GM12878 (cell line): ENCODE data around the gene ITPKB. TPM values are rescaled to one million over a fixed set of nuclear protein-coding genes. Genes with fewer than 3 reads are reported as not detected.

ENCODE experiments used
- ATF3 ChIP-seq: IDR thresholded peaks from 2 replicates; pipeline ENCODE4 v1.6.1; 2011; ENCODE audit warnings: low read depth, mild to moderate bottlenecking, low read length, moderate library complexity, borderline replicate concordance; ENCODE audit errors: extremely low read depth
- BCL3 ChIP-seq: IDR thresholded peaks from 2 replicates; pipeline ENCODE4 v1.6.1; 2011; ENCODE audit warnings: borderline replicate concordance, low read depth, mild to moderate bottlenecking, moderate library complexity, low read length; ENCODE audit not compliant: insufficient read depth, poor library complexity, severe bottlenecking
- E4F1 ChIP-seq: fragments of 450-650 bp; IDR thresholded peaks from 2 replicates; pipeline ENCODE4 v1.6.1; 2018; ENCODE audit warnings: borderline replicate concordance, mild to moderate bottlenecking; ENCODE audit not compliant: partially characterized antibody
- FOXM1 ChIP-seq: IDR thresholded peaks from 2 replicates; pipeline ENCODE4 v1.6.1; 2012; ENCODE audit warnings: low read depth, mild to moderate bottlenecking, inconsistent platforms, low read length, moderate library complexity
- GABPA ChIP-seq: IDR thresholded peaks from 2 replicates; pipeline ENCODE4 v1.6.1; 2014; ENCODE audit warnings: antibody characterized with exemption, low read depth, mild to moderate bottlenecking, inconsistent platforms
- HSF1 ChIP-seq: fragments of 150-350 bp; IDR thresholded peaks from 2 replicates; pipeline ENCODE4 v1.6.1; 2014; ENCODE audit warnings: mild to moderate bottlenecking, low read depth, low read length
- IKZF1 ChIP-seq: fragments of 450-650 bp; conservative IDR thresholded peaks from 2 replicates; pipeline ENCODE4 v1.6.1; 2017; ENCODE audit warnings: antibody characterized with exemption, mild to moderate bottlenecking
- KDM1A ChIP-seq: fragments of 200-600 bp; sonication (generic); IDR thresholded peaks from 2 replicates; pipeline ENCODE4 v1.6.1; 2016; ENCODE audit warnings: borderline replicate concordance
- MEF2B ChIP-seq: fragments of 450-650 bp; IDR thresholded peaks from 2 replicates; pipeline ENCODE4 v1.6.1; 2018; ENCODE audit warnings: mild to moderate bottlenecking, moderate library complexity; ENCODE audit not compliant: partially characterized antibody, poor library complexity, severe bottlenecking
- MYB ChIP-seq: fragments of 150-350 bp; IDR thresholded peaks from 2 replicates; pipeline ENCODE4 v1.6.1; 2014; ENCODE audit warnings: mild to moderate bottlenecking, low read depth, low read length, borderline replicate concordance
- NR2C2 ChIP-seq: IDR thresholded peaks from 2 replicates; pipeline ENCODE4 v1.6.1; 2011; ENCODE audit warnings: borderline replicate concordance, low read depth; ENCODE audit not compliant: control insufficient read depth, insufficient read length
- PAX8 ChIP-seq: fragments of 450-650 bp; IDR thresholded peaks from 2 replicates; pipeline ENCODE4 v1.6.1; 2017; ENCODE audit warnings: mild to moderate bottlenecking, moderate library complexity
- REST ChIP-seq: IDR thresholded peaks from 2 replicates; pipeline ENCODE4 v1.6.1; 2012; ENCODE audit warnings: mild to moderate bottlenecking, low read depth, low read length
- SMAD1 ChIP-seq: fragments of 450-650 bp; IDR thresholded peaks from 2 replicates; pipeline ENCODE4 v1.6.1; 2018; ENCODE audit warnings: mild to moderate bottlenecking, low read depth; ENCODE audit not compliant: partially characterized antibody
- ZBED1 ChIP-seq: IDR thresholded peaks from 2 replicates; pipeline ENCODE4 v1.6.1; 2016; ENCODE audit warnings: borderline replicate concordance
- ZBTB11 ChIP-seq: fragments of 450-650 bp; formaldehyde crosslinking; IDR thresholded peaks from 2 replicates; pipeline ENCODE4 v1.5.0; 2022; ENCODE audit warnings: mild to moderate bottlenecking, missing genetic modification characterization
- ZNF207 ChIP-seq: fragments of 450-650 bp; IDR thresholded peaks from 2 replicates; pipeline ENCODE4 v1.6.1; 2014; ENCODE audit warnings: antibody characterized with exemption, mild to moderate bottlenecking, borderline replicate concordance
- polyA plus RNA-seq, 11 experiments: library from polyadenylated mRNA; depleted of rRNA in 4 of 11; unstranded in 6 of 11; stranded (reverse) in 5 of 11; fragments of >200 nt; fragmentation: Nextera tagmentation in 4 of 11; fragmentation: Illumina TruSeq in 1 of 11; extraction: Ambion mirVana in 4 of 11; extraction: Trizol in 1 of 11; gene quantifications; 1 replicate in 1 of 11; 2 replicates in 10 of 11; pipeline versions ENCODE4 v1.2.1 to v1.2.3, GENCODE V29; 2011 to 2016; ENCODE audit warnings: inconsistent platforms in 2 of 11, missing spikeins in 2 of 11, low read depth in 1 of 11
- total RNA-seq, 4 experiments: library from RNA; depleted of rRNA in 3 of 4; stranded (reverse); fragments of >200 nt in 3 of 4; fragmentation: Illumina TruSeq in 1 of 4; extraction: Trizol in 1 of 4; gene quantifications; 2 replicates each; pipeline versions ENCODE4 v1.2.1 to v1.2.3, GENCODE V29; 2013 to 2021

The ITPKB gene
- total and polyA plus RNA-seq, 10 of the 15 experiments (the other 5 are each of a cell fraction or from before 2014, with no cell fraction given) = 1.3 to 38.7 (median 12.9) TPM

- peak; percentile 70; the same call in 1 of the 2 replicates for TF ChIP-seq FOXM1
- no peak for TF ChIP-seq ZBTB11 (CRISPR knock-in tag)
- no peak for TF ChIP-seq GABPA
- TF ChIP-seq BCL3 = peak; percentile 6
- TF ChIP-seq HSF1 = no peak
- TF ChIP-seq SMAD1 = no peak
- TF ChIP-seq E4F1 = no peak
- no peak; the same call in 1 of the 2 replicates for TF ChIP-seq ZBED1
- TF ChIP-seq KDM1A = no peak
- no peak for TF ChIP-seq NR2C2
- 0 out of 2 replicates have a peak, but pooled peaks have one; percentile 43 for TF ChIP-seq IKZF1
- no peak for TF ChIP-seq MEF2B
- TF ChIP-seq MYB = no peak
- no peak for TF ChIP-seq ZNF207
- TF ChIP-seq REST = no peak
- no peak for TF ChIP-seq PAX8
- no peak for TF ChIP-seq ATF3
These were observed 5.8 kb downstream of the ITPKB start (continued) for GRCh38 chr1:226733304-226733703.
